ENCODE data around the gene RALGAPB.

The RALGAPB gene

GRCh38 chr20:38617830-38618196 is 145.2 kb downstream of the RALGAPB start:
- no peak for DNase-seq

GRCh38 chr20:38620441-38620840 is 147.8 kb downstream of the RALGAPB start:
- DNase-seq: no peak

- DNase-seq: no peak
Measured at GRCh38 chr20:38623061-38623460, 150.4 kb downstream of the RALGAPB start.

- DNase-seq: no peak
Measured at GRCh38 chr20:38624084-38624483, 151.4 kb downstream of the RALGAPB start.

GRCh38 chr20:38625896-38626295 is 153.3 kb downstream of the RALGAPB start:
- DNase-seq: no peak

GRCh38 chr20:38626921-38627659 is 154.4 kb downstream of the RALGAPB start:
- DNase-seq: no peak
